Neutrophil (primary cell): ENCODE measurements around the gene MET.
"Not testable (repeated sequence)": the region's sequence is repeated elsewhere in the genome, so short reads cannot be mapped to it uniquely, and the experiment has no call there.

Source experiments
- H3K27ac ChIP-seq: fragments of 200-600 bp; sonication (generic); 2 replicates; pipeline ENCODE4 v1.5.1; 2016; ENCODE audit warnings: mild to moderate bottlenecking, moderate library complexity
- H3K27me3 ChIP-seq: fragments of 200-600 bp; sonication (generic); 2 replicates; pipeline ENCODE4 v1.6.0; 2016; ENCODE audit warnings: mild to moderate bottlenecking
- H3K36me3 ChIP-seq: fragments of 200-600 bp; sonication (generic); 2 replicates; pipeline ENCODE4 v1.5.1; 2017
- H3K4me1 ChIP-seq, 2 experiments: fragments of 200-600 bp in 1 of 2; sonication (generic) in 1 of 2; 1 replicate in 1 of 2; 2 replicates in 1 of 2; pipeline versions ENCODE4 v1.5.1 to v1.6.1; 2013 to 2016; ENCODE audit warnings: low read depth in 1 of 2, low read length in 1 of 2, mild to moderate bottlenecking in 1 of 2, moderate library complexity in 1 of 2; ENCODE audit not compliant: control insufficient read depth in 1 of 2, insufficient read depth in 1 of 2
- H3K4me3 ChIP-seq, 2 experiments: fragments of 200-600 bp in 1 of 2; sonication (generic) in 1 of 2; 1 replicate in 1 of 2; 2 replicates in 1 of 2; pipeline ENCODE4 v1.5.1; 2013 to 2016; ENCODE audit warnings: low read depth in 1 of 2, low read length in 1 of 2, mild to moderate bottlenecking in 1 of 2, moderate library complexity in 1 of 2
- H3K9me3 ChIP-seq: fragments of 200-600 bp; sonication (generic); 2 replicates; pipeline ENCODE4 v1.5.1; 2016
- TF ChIP-seq, protein P1 (sequence below): fragments of 200-600 bp; sonication (generic); IDR thresholded peaks from 2 replicates; pipeline ENCODE4 v1.5.1; 2016; ENCODE audit warnings: antibody characterized with exemption

The MET gene

DNA sequence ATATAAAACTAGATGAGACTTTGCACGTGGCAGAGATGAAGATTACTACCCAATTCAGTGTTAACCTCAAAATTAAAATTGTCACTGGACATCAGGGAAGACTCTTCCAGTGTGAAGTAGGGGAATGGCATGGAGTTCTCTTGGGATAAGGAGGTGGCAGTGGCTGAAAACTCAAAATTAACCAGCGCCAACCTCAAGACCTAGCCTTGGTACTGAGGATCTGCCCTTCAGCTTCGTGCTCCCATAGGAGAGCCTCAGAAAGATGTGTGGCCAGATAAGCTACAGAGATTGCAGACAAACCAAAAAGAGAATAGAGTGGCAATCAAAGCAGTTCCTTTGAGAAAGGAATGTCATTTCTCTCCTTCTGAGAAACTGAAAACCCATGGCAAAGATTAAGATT, 143.0 kb downstream of the MET start:
- Histone ChIP-seq H3K4me1 (no peaks in the 10 kb centered on the region), H3K27me3 (no peaks in the 10 kb centered on the region), H3K4me3 (no peak overlapping the region), H3K36me3 (no peaks in the 10 kb centered on the region), H3K9me3 (no peaks in the 10 kb centered on the region), H3K27ac (no peak overlapping the region)
- TF ChIP-seq, protein P1, sequence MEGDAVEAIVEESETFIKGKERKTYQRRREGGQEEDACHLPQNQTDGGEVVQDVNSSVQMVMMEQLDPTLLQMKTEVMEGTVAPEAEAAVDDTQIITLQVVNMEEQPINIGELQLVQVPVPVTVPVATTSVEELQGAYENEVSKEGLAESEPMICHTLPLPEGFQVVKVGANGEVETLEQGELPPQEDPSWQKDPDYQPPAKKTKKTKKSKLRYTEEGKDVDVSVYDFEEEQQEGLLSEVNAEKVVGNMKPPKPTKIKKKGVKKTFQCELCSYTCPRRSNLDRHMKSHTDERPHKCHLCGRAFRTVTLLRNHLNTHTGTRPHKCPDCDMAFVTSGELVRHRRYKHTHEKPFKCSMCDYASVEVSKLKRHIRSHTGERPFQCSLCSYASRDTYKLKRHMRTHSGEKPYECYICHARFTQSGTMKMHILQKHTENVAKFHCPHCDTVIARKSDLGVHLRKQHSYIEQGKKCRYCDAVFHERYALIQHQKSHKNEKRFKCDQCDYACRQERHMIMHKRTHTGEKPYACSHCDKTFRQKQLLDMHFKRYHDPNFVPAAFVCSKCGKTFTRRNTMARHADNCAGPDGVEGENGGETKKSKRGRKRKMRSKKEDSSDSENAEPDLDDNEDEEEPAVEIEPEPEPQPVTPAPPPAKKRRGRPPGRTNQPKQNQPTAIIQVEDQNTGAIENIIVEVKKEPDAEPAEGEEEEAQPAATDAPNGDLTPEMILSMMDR = no peak

DNA sequence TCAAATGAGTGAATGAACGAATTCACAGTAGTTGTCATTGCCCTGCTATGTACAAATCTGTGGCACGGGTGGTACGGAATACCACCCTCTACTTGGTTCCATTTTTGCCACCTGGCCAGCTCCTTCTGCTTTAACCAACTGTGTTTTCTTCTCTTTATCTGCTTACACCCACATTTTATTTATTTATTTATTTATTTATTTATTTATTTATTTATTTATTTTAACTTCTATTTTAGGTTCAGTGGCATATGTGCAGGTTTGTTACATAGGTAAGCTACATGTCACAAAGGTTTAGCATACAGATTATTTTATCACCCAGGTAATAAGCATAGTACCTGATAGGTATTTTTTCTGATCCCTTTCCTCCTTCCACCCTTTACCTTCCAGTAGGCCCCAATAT, 148.2 kb downstream of the MET start:
- TF ChIP-seq, protein P1 = no peak
- no peak overlapping the region for H3K4me3 ChIP-seq
- H3K4me1 ChIP-seq = no peaks in the 10 kb centered on the region
- H3K36me3 ChIP-seq = no peaks in the 10 kb centered on the region
- H3K27ac ChIP-seq = no peak overlapping the region
- H3K27me3 ChIP-seq = no peaks in the 10 kb centered on the region
- H3K9me3 ChIP-seq = no peaks in the 10 kb centered on the region

DNA sequence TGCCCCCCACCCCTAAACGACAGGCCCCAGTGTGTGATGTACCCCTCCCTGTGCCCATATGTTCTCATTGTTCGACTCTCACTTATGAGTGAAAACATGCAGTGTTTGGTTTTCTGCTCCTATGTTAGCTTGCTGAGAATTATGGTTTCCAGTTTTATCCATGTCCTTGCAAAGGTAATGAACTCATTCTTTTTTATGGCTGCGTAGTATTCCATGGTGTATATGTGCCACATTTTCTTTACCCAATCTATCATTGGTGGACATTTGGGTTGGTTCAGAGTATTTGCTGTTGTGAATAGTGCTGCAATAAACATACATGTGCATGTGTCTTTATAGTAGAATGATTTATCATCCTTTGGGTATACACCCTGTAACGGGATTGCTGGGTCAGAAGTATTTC, 149.7 kb downstream of the MET start:
- not testable (repeated sequence) for H3K9me3 ChIP-seq, H3K4me3 ChIP-seq, H3K4me1 ChIP-seq, H3K27me3 ChIP-seq, H3K27ac ChIP-seq, H3K36me3 ChIP-seq

DNA sequence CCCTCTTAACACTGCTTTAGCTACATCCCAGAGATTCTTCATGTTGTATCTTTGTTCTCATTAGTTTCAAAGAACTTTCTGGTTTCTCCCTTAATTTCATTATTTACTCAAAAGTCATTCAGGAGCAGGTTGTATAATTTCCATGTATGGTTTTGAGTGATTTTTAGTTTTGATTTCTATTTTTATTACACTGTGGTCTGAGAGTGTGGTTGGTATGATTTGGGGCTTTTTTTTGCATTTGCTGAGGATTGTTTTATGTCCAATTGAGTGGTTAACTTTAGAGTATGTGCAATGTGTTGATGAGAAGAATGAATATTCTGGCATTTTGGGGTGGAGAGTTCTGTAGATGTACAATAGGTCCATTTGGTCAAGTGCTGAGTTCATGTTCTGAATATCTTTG, 152.5 kb downstream of the MET start:
- Histone ChIP-seq H3K27me3 (no peaks in the 10 kb centered on the region), H3K36me3 (no peaks in the 10 kb centered on the region)
- TF ChIP-seq, protein P1 = no peak

DNA sequence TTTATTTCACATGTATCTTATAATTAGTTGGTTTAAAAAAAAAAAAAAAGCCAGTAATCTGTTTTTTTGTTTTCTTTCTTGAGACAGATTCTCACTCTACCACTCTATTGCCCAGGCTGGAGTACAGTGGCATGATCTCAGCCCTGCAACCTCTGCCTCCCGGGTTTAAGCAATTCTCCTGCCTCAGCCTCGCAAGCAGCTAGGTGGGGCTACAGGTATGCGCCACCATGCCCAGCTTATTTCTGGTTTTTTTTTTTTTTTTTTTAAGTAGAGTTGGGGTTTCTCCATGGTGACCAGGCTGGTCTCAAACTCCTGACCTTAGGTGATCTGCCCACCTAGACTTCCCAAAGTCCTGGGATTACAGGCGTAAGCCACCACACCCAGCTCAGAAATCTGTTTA, 156.3 kb downstream of the MET start:
- TF ChIP-seq, protein P1 = no peak
- H3K36me3 ChIP-seq = no peaks in the 10 kb centered on the region

More for the DNA sequence above, 152.5 kb downstream of the MET start:
- no peak overlapping the region for H3K4me3 ChIP-seq
- H3K27ac ChIP-seq = no peak overlapping the region
- H3K9me3 ChIP-seq = no peaks in the 10 kb centered on the region
- H3K4me1 ChIP-seq = no peaks in the 10 kb centered on the region

DNA sequence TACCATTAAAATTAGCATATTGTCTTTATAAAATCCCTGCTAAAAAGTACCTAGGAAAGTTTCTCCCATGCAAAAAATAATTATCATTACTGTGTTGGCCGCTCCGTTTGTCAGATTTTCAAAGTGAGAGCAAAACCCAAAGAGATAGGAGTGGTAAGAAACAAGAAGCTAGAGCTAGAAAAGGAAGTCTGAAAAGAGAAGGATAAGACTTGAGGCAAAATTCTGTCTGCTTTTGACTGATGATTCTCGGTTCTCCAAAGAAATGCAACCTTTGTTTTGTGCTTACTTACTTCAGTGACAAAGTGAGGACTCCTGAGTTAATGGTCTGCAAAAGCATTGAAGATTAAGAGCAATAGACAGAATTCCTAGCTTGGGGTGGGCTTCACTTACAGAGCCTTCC, 157.0 kb downstream of the MET start:
- Histone ChIP-seq H3K4me1 (no peaks in the 10 kb centered on the region), H3K27me3 (no peaks in the 10 kb centered on the region), H3K27ac (no peak overlapping the region), H3K4me3 (no peak overlapping the region), H3K9me3 (no peaks in the 10 kb centered on the region), H3K36me3 (no peaks in the 10 kb centered on the region)
- TF ChIP-seq, protein P1 = no peak

More for the DNA sequence above, 156.3 kb downstream of the MET start:
- Histone ChIP-seq H3K9me3 (no peaks in the 10 kb centered on the region), H3K4me3 (no peak overlapping the region), H3K27ac (no peak overlapping the region), H3K27me3 (no peaks in the 10 kb centered on the region), H3K4me1 (no peaks in the 10 kb centered on the region)
